ENCODE results near the gene OXNAD1.

Gene OXNAD1

DNA sequence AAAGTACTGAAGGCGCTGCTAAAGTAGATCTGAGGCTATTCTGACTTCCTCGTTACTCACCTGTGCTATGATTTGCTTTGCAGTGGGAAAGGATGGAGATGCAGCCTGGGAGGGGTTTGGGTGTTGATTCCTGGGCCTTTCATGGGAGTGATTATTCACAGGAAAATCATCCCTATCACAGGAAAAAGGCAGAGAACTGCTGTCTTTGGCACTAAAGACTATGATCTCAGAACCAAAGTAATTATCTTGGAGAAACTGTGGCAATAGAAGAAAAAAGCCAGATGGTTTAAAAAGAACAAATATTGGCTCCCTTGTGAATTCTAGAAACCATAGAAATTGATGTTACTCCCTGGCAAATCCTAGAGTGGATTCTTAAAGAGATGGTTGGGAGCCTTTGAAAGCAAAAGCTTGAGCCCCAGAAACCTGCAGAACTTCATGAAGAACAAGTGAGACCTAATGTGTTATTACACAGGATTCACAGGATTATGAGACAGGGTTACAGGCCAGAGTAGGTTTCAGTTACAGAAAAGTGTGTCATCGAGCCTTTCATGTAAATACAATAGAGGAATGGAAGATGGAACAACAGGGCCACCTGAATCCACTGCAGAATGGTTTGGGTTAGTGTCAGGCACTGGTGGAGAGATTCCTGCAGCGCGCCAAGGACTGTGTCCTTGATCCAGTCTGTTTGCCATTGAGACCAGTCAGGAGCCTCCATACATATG is 85.7 kb downstream of the OXNAD1 start:
- FAIRE-seq, result no peak
- TF ChIP-seq, protein P1, sequence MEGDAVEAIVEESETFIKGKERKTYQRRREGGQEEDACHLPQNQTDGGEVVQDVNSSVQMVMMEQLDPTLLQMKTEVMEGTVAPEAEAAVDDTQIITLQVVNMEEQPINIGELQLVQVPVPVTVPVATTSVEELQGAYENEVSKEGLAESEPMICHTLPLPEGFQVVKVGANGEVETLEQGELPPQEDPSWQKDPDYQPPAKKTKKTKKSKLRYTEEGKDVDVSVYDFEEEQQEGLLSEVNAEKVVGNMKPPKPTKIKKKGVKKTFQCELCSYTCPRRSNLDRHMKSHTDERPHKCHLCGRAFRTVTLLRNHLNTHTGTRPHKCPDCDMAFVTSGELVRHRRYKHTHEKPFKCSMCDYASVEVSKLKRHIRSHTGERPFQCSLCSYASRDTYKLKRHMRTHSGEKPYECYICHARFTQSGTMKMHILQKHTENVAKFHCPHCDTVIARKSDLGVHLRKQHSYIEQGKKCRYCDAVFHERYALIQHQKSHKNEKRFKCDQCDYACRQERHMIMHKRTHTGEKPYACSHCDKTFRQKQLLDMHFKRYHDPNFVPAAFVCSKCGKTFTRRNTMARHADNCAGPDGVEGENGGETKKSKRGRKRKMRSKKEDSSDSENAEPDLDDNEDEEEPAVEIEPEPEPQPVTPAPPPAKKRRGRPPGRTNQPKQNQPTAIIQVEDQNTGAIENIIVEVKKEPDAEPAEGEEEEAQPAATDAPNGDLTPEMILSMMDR (IDR thresholded peaks at IDR 0.05; ENCODE audit: insufficient read depth, missing control alignments), result no peak
- no peak for DNase-seq (ENCODE audit: insufficient read length, low spot score)

DNA sequence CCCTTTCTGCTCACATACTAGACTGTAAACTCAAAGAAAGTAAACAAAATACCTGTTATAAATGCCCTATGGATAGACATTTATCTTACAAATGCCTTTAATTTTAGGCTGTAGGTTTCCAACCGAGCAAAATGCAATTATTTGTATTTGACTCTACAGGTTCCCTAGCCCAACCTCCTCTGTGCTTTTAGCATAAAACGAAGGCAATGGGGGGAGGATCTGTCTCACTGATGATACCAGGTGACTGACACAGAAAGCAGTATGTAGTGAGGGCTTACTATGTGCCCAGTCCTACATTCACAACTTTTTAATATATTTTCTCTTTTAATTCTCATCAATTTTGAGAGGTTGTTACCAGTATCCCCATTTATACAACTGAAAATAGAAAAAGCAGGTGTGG is 87.4 kb downstream of the OXNAD1 start:
- FAIRE-seq (no peak), DNase-seq (ENCODE audit: insufficient read length, low spot score) (no peak)
- TF ChIP-seq, protein P1 (IDR thresholded peaks at IDR 0.05; ENCODE audit: insufficient read depth, missing control alignments), result no peak

DNA sequence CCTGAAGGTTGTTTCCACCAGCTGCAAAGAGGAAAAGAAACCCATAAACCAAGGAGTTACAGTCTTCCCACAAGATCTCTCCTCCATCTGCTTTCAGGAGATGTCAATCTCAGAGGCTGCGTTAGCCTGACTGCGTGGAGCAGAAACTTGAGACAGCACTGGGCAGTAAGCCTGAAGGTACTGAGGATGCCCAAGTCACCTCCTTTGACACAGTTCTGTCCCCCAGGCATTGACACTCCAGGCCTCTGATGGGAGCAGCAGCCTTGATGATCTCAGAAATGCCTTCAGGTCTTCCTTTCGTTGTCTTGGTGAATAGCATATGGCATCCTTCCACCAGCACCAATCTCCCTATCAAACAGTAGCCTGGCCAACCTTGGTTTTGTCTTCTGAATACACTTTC is 89.3 kb downstream of the OXNAD1 start:
- DNase-seq (ENCODE audit: insufficient read length, low spot score) (no peak), FAIRE-seq (no peak)
- TF ChIP-seq, protein P1 (IDR thresholded peaks at IDR 0.05; ENCODE audit: insufficient read depth, missing control alignments), result no peak
